Neural progenitor cell (in vitro differentiated cells): ENCODE data around the gene USP31. TPM values are rescaled to one million over a fixed set of nuclear protein-coding genes. Genes with fewer than 3 reads are reported as not detected.

Experiments used
- DNase-seq: peaks from one replicate; pipeline ENCODE4 v3.0.0-alpha.2; 2016; ENCODE audit warnings: low spot score
- H2AFZ ChIP-seq: fragments of 200-600 bp; sonication (generic); replicated peaks from 2 replicates; pipeline ENCODE4 v1.6.1; 2016; ENCODE audit warnings: antibody characterized with exemption
- H3F3A ChIP-seq: fragments of 200-600 bp; sonication (generic); 2 replicates; pipeline ENCODE4 v1.6.1; 2016; ENCODE audit warnings: antibody characterized with exemption, low read depth
- H3K27ac ChIP-seq: fragments of 200-600 bp; sonication (generic); 2 replicates; pipeline ENCODE4 v1.5.1; 2016; ENCODE audit warnings: mild to moderate bottlenecking
- H3K27me3 ChIP-seq: fragments of 200-600 bp; sonication (generic); 2 replicates; pipeline ENCODE4 v1.6.1; 2016; ENCODE audit warnings: mild to moderate bottlenecking, moderate library complexity
- H3K36me3 ChIP-seq: fragments of 200-600 bp; sonication (generic); 2 replicates; pipeline ENCODE4 v1.5.1; 2016
- H3K4me1 ChIP-seq: fragments of 200-600 bp; sonication (generic); 2 replicates; pipeline ENCODE4 v1.6.1; 2016; ENCODE audit warnings: mixed run types
- H3K4me2 ChIP-seq: fragments of 200-600 bp; sonication (generic); 2 replicates; pipeline ENCODE4 v1.6.1; 2016
- H3K4me3 ChIP-seq: fragments of 200-600 bp; sonication (generic); 2 replicates; pipeline ENCODE4 v1.5.1; 2016
- H3K79me2 ChIP-seq: fragments of 200-600 bp; sonication (generic); 2 replicates; pipeline ENCODE4 v1.6.1; 2016; ENCODE audit warnings: low read depth
- H3K9ac ChIP-seq: fragments of 200-600 bp; sonication (generic); 2 replicates; pipeline ENCODE4 v1.6.1; 2016
- H3K9me3 ChIP-seq: fragments of 200-600 bp; sonication (generic); 2 replicates; pipeline ENCODE4 v1.5.1; 2016; ENCODE audit warnings: low read depth
- H4K20me1 ChIP-seq: fragments of 200-600 bp; sonication (generic); 2 replicates; pipeline ENCODE4 v1.6.1; 2016; ENCODE audit warnings: low read depth
- H3K27ac Mint-ChIP-seq: 3 replicates; pipeline ENCODE4 v1.8.0; 2021; ENCODE audit warnings: mixed read lengths
- H3K27me3 Mint-ChIP-seq: 2 replicates; pipeline ENCODE4 v1.8.0; 2022; ENCODE audit warnings: low read depth, mild to moderate bottlenecking, inconsistent platforms, moderate library complexity, mixed read lengths; ENCODE audit not compliant: insufficient read depth
- H3K36me3 Mint-ChIP-seq: 3 replicates; pipeline ENCODE4 v1.8.0; 2021; ENCODE audit warnings: mixed read lengths
- H3K4me1 Mint-ChIP-seq: 3 replicates; pipeline ENCODE4 v1.8.0; 2021; ENCODE audit warnings: mixed read lengths
- H3K4me3 Mint-ChIP-seq: 3 replicates; pipeline ENCODE4 v1.8.0; 2021; ENCODE audit warnings: mild to moderate bottlenecking, moderate library complexity, mixed read lengths
- H3K9me3 Mint-ChIP-seq: 3 replicates; pipeline ENCODE4 v1.8.0; 2020; ENCODE audit warnings: mixed read lengths
- EZH2 ChIP-seq: fragments of 200-600 bp; sonication (generic); IDR thresholded peaks from 2 replicates; pipeline ENCODE4 v1.6.1; 2017; ENCODE audit warnings: antibody characterized with exemption, mild to moderate bottlenecking, moderate library complexity
- EZH2phosphoT487 ChIP-seq: fragments of 200-600 bp; sonication (generic); IDR thresholded peaks from 2 replicates; pipeline ENCODE4 v1.6.1; 2017; ENCODE audit warnings: antibody characterized with exemption
- total RNA-seq: library from RNA; depleted of rRNA; stranded (reverse); fragments of >200 nt; gene quantifications from 2 replicates; pipeline ENCODE4 v1.2.3, GENCODE V29; 2015; ENCODE audit warnings: low replicate concordance
- TF ChIP-seq, protein P1 (sequence below): fragments of 200-600 bp; sonication (generic); IDR thresholded peaks from 2 replicates; pipeline ENCODE4 v1.5.1; 2017; ENCODE audit warnings: antibody characterized with exemption, mild to moderate bottlenecking

Gene USP31
- total RNA-seq, 1 donor from 2014 or later: 9.0 TPM

DNA sequence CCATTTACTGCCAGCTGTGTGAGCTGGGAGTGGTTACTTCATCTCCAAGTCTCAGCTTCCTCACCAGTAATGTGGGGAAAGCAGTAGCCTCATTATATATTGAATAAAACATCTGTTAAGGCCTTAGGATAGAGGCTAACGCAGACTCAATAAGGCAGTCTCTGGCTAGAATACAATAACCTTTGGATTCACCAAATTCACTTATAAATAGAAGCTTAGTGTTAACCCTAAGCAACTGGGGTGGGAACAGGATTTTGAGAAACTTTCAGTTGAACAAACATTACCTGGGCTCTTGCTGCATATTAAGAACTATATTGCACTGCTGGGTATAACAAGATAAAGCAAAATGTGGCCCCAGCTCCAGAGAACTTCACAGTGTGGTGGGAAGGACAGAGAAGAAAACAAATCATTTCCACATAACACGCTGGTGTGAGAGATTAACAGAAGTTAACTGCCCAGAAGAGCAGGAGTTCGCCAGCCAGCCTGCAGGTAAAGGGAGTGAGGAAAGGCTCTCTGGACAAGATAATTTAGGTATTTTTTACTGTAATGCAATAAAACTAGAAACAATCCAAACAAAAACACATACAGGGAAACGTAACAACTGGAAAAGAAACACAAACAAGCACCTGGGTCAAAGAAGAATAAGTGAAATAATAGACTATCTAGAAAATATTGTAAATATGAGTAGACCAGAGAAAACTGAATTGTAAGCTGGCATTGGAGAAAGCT is 57.0 kb downstream of the USP31 start:
- Histone ChIP-seq H3K27me3 (no peaks in the 10 kb centered on the region), H3F3A (peaks cover 8% of the 10 kb centered on the region), H3K4me3 (no peak overlapping the region), H3K9me3 (no peaks in the 10 kb centered on the region), H3K4me1 (peaks cover 10% of the 10 kb centered on the region), H3K36me3 (no peaks in the 10 kb centered on the region), H3K27ac (no peak overlapping the region), H3K79me2 (peaks cover 4% of the 10 kb centered on the region), H2AFZ (no peak overlapping the region), H3K4me2 (no peak overlapping the region), H4K20me1 (no peaks in the 10 kb centered on the region), H3K9ac (no peak overlapping the region)
- Mint-ChIP-seq H3K27me3 (no peaks in the 10 kb centered on the region), H3K4me1 (peaks cover 4% of the 10 kb centered on the region), H3K9me3 (no peaks in the 10 kb centered on the region), H3K36me3 (peaks cover 17% of the 10 kb centered on the region), H3K4me3 (no peak overlapping the region), H3K27ac (no peak overlapping the region)
- no peak for DNase-seq
- TF ChIP-seq EZH2phosphoT487 (no peak), EZH2 (no peak)
- TF ChIP-seq, protein P1, sequence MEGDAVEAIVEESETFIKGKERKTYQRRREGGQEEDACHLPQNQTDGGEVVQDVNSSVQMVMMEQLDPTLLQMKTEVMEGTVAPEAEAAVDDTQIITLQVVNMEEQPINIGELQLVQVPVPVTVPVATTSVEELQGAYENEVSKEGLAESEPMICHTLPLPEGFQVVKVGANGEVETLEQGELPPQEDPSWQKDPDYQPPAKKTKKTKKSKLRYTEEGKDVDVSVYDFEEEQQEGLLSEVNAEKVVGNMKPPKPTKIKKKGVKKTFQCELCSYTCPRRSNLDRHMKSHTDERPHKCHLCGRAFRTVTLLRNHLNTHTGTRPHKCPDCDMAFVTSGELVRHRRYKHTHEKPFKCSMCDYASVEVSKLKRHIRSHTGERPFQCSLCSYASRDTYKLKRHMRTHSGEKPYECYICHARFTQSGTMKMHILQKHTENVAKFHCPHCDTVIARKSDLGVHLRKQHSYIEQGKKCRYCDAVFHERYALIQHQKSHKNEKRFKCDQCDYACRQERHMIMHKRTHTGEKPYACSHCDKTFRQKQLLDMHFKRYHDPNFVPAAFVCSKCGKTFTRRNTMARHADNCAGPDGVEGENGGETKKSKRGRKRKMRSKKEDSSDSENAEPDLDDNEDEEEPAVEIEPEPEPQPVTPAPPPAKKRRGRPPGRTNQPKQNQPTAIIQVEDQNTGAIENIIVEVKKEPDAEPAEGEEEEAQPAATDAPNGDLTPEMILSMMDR: no peak

DNA sequence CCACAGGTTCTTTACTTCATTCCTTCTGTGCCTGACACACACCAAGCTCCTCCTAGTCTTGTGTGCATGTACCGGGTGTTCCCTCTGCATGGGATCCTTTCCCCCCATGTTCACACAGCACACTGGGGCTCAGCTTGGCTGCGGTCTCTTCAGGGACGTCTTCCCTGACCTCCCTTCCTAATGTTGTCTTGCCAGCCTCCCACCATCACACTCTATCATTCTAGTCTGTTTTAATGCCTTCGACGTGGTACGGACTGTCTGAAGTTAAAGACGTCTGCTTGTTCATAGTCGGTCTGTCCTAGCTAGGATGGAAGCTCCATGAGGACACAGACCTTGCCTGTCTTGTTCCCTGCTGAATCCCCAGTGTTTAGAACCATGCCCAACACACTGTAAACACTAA is 60.1 kb downstream of the USP31 start:
- Mint-ChIP-seq H3K27me3 (no peaks in the 10 kb centered on the region), H3K4me3 (no peak overlapping the region), H3K9me3 (no peaks in the 10 kb centered on the region), H3K27ac (no peak overlapping the region), H3K4me1 (no peaks in the 10 kb centered on the region), H3K36me3 (peaks cover 13% of the 10 kb centered on the region)
- Histone ChIP-seq H3K4me3 (no peak overlapping the region), H3K27ac (no peak overlapping the region), H3K4me1 (peaks cover 3% of the 10 kb centered on the region), H2AFZ (no peak overlapping the region), H3K36me3 (peaks cover 2% of the 10 kb centered on the region), H3K9ac (no peak overlapping the region), H3K79me2 (peaks cover 4% of the 10 kb centered on the region), H3F3A (peaks cover 2% of the 10 kb centered on the region), H3K4me2 (no peak overlapping the region), H4K20me1 (no peaks in the 10 kb centered on the region), H3K27me3 (no peaks in the 10 kb centered on the region), H3K9me3 (no peaks in the 10 kb centered on the region)
- TF ChIP-seq EZH2 (no peak), EZH2phosphoT487 (no peak)
- TF ChIP-seq, protein P1: no peak
- DNase-seq: no peak

DNA sequence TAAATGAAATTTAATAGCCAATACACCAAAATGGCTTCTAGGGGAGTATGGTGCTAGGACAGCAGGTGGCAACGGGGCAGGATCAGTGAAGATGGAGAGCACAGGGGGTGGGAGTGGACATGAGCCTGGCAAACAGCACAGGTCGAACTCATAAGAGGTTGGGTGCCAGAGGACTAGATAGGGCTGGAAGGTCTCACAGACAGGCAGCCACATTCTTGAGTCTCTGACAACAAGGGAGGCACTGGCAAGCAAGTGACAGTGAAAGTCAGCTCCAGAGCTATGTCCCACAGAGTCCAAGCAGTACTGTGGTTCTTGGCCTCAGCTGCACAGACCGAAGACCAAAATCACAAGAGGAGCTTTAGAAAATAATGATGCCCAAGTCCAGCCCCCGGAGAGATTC is 61.2 kb downstream of the USP31 start:
- H3K27me3 Mint-ChIP-seq: no peaks in the 10 kb centered on the region
- Histone ChIP-seq H3K4me1 (no peaks in the 10 kb centered on the region), H3K4me2 (no peak overlapping the region), H3K36me3 (peaks cover 2% of the 10 kb centered on the region), H3F3A (no peaks in the 10 kb centered on the region), H3K79me2 (no peaks in the 10 kb centered on the region), H3K9ac (no peak overlapping the region), H3K27ac (no peak overlapping the region), H2AFZ (no peak overlapping the region), H3K9me3 (no peaks in the 10 kb centered on the region), H3K4me3 (no peak overlapping the region), H3K27me3 (no peaks in the 10 kb centered on the region), H4K20me1 (no peaks in the 10 kb centered on the region)
- no peak overlapping the region for H3K4me3 Mint-ChIP-seq
- DNase-seq: no peak
- peaks cover 9% of the 10 kb centered on the region for H3K36me3 Mint-ChIP-seq
- no peaks in the 10 kb centered on the region for H3K4me1 Mint-ChIP-seq
- no peak overlapping the region for H3K27ac Mint-ChIP-seq
- TF ChIP-seq EZH2 (no peak), EZH2phosphoT487 (no peak)
- TF ChIP-seq, protein P1: no peak
- no peaks in the 10 kb centered on the region for H3K9me3 Mint-ChIP-seq
